ENCODE data around the gene ALG14.
"Not testable (repeated sequence)": the region's sequence is repeated elsewhere in the genome, so short reads cannot be mapped to it uniquely, and the experiment has no call there.

Gene ALG14

GRCh38 chr1:95021119-95021518, 51.6 kb downstream of the ALG14 start:
- no peak for DNase-seq
- in situ Hi-C loops (cut with HindIII; ENCODE audit: low pct_ligation_motif_present, low pct_unique_long_range_greater_than_20kb, low sequenced_read_pairs): no loop called here

GRCh38 chr1:95019466-95019865, 53.3 kb downstream of the ALG14 start:
- in situ Hi-C loops (cut with HindIII; ENCODE audit: low pct_ligation_motif_present, low pct_unique_long_range_greater_than_20kb, low sequenced_read_pairs); DNase-seq: not testable (repeated sequence)

GRCh38 chr1:95018602-95019369, 54.0 kb downstream of the ALG14 start:
- in situ Hi-C loops (cut with HindIII; ENCODE audit: low pct_ligation_motif_present, low pct_unique_long_range_greater_than_20kb, low sequenced_read_pairs): no loop called here
- DNase-seq: peak; percentile 44

DNA sequence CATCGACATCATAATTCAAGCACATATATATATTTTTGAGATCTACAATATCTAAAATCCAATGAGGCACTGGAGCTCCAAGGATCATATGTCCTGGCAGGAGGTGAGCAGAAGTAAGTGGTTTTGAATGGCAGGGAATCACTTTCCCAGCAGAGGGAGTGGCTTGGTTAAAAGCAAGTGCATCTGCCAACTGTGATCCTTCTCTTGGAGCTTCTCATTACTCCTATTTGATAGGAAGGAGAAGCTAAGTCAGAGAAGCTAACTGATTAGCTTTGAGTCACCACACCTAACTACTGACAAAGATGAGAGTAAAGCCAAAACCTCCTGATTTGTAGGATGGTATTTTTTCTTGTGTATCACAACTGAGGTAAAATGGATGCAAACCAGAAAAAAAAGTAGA, 55.0 kb downstream of the ALG14 start:
- in situ Hi-C loops (cut with HindIII; ENCODE audit: low pct_ligation_motif_present, low pct_unique_long_range_greater_than_20kb, low sequenced_read_pairs): no loop called here
- DNase-seq: no peak

DNA sequence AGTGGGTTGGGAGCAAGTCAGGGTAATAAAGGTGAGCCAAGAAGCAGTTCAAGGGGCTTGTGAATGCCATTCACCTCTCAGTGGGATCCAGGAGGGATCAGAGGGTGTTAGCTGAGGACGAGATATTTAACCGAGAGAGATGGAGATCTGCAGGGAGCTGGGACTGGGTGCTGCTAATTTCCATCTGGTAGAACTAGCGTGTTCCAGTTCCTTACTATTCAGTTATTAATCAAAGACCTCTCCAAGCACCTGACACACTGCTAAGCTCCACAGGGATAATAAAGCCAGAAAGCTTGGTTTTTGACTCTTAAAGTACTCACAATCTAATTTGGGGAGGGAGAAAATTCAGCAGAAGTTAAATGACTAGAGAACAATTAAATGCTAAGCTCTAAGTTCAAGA, 57.7 kb downstream of the ALG14 start:
- in situ Hi-C loops (cut with HindIII; ENCODE audit: low pct_ligation_motif_present, low pct_unique_long_range_greater_than_20kb, low sequenced_read_pairs): no loop called here

DNA sequence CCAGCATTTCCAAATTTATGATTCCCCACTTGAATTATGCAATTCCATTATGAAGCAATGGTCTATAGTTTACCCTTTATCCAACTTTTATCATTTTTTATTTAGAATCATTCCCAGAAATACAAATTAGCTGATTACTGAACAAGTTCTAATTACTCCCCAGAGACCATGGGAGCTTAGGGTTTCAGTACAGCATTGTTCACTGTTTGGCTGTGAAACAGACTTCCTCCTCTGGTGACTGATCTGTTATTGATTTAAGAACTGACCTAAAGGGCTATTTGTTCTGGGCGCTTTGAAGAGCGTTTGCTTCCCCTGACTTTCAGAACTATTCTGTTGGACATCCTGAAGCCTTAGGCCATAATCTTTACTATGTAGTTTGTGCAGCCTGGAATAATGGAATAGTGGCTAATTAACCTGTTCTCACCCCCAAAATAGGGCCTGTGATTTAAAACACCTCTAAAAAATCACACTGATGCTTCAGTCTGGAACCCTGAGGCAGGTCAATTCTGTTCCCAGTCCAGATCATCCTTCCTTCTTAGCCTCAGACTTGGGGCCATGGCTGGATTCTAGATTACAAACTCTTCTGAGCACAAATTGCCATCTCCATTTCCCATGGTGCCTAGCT, 58.7 kb downstream of the ALG14 start:
- in situ Hi-C loops (cut with HindIII; ENCODE audit: low pct_ligation_motif_present, low pct_unique_long_range_greater_than_20kb, low sequenced_read_pairs): no loop called here
- no peak for DNase-seq

More for the DNA sequence above, 57.7 kb downstream of the ALG14 start:
- no peak for DNase-seq

DNA sequence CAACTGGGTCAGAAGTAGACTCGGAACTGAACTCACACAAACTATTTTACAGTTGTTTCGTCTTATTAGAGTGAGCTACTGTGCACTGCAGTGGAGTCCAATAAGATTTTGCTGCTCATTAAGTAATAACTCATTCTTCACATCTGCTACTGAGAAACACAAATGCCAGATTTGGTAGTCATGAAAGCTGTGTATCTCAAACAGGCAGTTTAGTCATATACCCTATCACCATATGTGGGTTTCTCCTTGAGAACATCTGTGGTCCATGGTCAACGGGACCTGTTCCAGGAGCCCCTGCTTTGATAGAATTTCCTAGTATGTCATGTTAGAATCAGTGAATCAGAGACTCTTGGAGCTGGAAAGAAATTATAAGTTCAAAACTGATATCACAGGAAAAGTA, 60.4 kb downstream of the ALG14 start:
- no peak for DNase-seq

DNA sequence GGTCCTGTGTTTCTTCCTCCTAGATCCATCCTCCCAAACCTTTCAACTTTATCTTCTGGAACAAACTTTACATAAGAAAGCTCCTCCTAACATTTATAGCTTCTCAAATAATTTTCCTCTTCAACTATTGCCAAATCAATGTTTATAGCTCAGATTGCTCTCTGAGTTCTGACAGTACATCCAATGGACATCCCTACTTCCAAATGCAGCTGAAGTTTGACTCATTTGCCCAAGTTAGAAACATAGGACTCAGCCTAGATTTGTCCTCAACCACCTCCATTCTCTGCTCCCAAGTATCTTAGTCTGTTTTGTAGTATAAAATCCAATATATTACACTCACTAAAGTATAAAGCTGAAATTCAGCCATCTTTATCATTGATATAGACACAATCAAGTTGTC, 62.6 kb downstream of the ALG14 start:
- DNase-seq: no peak
- in situ Hi-C loops (cut with HindIII; ENCODE audit: low pct_ligation_motif_present, low pct_unique_long_range_greater_than_20kb, low sequenced_read_pairs): no loop called here

More for the DNA sequence above, 60.4 kb downstream of the ALG14 start:
- in situ Hi-C loops (cut with HindIII; ENCODE audit: low pct_ligation_motif_present, low pct_unique_long_range_greater_than_20kb, low sequenced_read_pairs): no loop called here

GRCh38 chr1:95007687-95008086, 65.1 kb downstream of the ALG14 start:
- DNase-seq: no peak
- in situ Hi-C loops (cut with HindIII; ENCODE audit: low pct_ligation_motif_present, low pct_unique_long_range_greater_than_20kb, low sequenced_read_pairs): no loop called here

DNA sequence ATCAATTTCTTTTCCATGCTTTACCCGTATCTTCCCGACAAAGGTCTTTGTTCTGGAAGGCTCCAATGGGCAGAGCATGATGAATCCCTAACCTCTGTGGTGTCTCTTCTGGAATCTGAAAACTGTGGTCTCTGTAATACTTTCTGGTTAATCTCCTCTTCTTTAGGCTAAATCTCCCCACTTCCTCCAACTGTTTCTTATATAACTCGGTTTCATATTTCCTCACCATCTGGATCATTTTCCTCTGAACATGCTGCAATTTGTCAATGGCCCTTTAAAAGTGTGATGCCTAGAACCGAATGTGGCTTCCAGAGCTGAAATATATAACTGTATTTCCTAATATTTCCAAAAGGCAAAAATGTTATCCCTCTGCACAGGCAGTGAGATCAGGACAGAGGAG, 66.1 kb downstream of the ALG14 start:
- no peak for DNase-seq
- in situ Hi-C loops (cut with HindIII; ENCODE audit: low pct_ligation_motif_present, low pct_unique_long_range_greater_than_20kb, low sequenced_read_pairs): no loop called here

GRCh38 chr1:95005584-95005983, 67.2 kb downstream of the ALG14 start:
- in situ Hi-C loops (cut with HindIII; ENCODE audit: low pct_ligation_motif_present, low pct_unique_long_range_greater_than_20kb, low sequenced_read_pairs): no loop called here
- DNase-seq: no peak

- DNase-seq: no peak
- in situ Hi-C loops (cut with HindIII; ENCODE audit: low pct_ligation_motif_present, low pct_unique_long_range_greater_than_20kb, low sequenced_read_pairs): no loop called here
Observed at GRCh38 chr1:95004013-95004412, 68.7 kb downstream of the ALG14 start.

- in situ Hi-C loops (cut with HindIII; ENCODE audit: low pct_ligation_motif_present, low pct_unique_long_range_greater_than_20kb, low sequenced_read_pairs): no loop called here
- peak; percentile 42 for DNase-seq
Observed at GRCh38 chr1:95003433-95003738, 69.4 kb downstream of the ALG14 start.

- DNase-seq: no peak
- in situ Hi-C loops (cut with HindIII; ENCODE audit: low pct_ligation_motif_present, low pct_unique_long_range_greater_than_20kb, low sequenced_read_pairs): no loop called here
Observed at GRCh38 chr1:95002540-95003432, 70.0 kb downstream of the ALG14 start.

- no peak for DNase-seq
- in situ Hi-C loops (cut with HindIII; ENCODE audit: low pct_ligation_motif_present, low pct_unique_long_range_greater_than_20kb, low sequenced_read_pairs): no loop called here
Observed at GRCh38 chr1:95002164-95002539, 70.6 kb downstream of the ALG14 start.

GRCh38 chr1:94999456-95000131, 73.2 kb downstream of the ALG14 start:
- in situ Hi-C loops (cut with HindIII; ENCODE audit: low pct_ligation_motif_present, low pct_unique_long_range_greater_than_20kb, low sequenced_read_pairs): no loop called here
- DNase-seq: no peak

DNA sequence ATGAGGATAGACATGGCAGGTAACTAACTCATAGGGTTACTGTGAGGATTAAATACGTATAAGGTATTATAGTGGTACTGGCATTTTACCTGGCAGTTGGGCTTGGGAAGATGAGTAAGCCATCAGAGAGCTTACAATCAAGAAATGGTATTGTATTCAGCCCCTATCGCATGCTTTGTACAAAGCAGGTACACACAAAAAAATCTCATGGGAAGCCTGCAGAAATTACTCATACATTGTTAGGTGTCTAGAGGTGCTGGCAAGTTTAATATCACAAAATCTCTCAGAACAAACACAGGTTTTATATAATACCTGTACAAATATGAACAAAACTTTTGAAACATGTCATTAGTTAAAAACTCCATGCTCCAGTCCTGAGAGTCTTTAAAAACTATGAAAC, 74.0 kb downstream of the ALG14 start:
- DNase-seq: no peak
- in situ Hi-C loops (cut with HindIII; ENCODE audit: low pct_ligation_motif_present, low pct_unique_long_range_greater_than_20kb, low sequenced_read_pairs): no loop called here

DNA sequence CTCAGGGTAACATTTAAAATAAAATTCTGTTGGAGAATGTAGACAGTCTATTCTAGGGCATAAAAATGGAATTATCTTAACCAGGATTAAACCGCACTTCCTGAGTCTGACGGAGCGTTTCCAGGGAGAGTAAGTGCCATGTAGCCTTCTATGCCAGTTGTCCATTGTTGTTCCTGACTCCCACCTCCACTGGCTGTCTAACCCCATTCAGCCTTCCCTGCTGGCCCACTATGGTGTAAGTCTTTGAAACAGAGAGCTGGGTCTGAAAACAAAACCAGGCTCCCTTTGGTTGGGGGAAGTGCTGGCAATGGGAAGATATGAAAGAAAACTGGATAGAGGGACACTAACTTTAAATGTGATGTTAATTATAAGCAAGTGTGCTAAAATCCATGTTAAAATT, 74.6 kb downstream of the ALG14 start:
- in situ Hi-C loops (cut with HindIII; ENCODE audit: low pct_ligation_motif_present, low pct_unique_long_range_greater_than_20kb, low sequenced_read_pairs): no loop called here
- DNase-seq: no peak

GRCh38 chr1:94995536-94995935, 77.2 kb downstream of the ALG14 start:
- in situ Hi-C loops (cut with HindIII; ENCODE audit: low pct_ligation_motif_present, low pct_unique_long_range_greater_than_20kb, low sequenced_read_pairs): not testable (repeated sequence)

More at GRCh38 chr1:94995536-94995935, 77.2 kb downstream of the ALG14 start:
- not testable (repeated sequence) for DNase-seq

All from ACHN (cell line).